ENCODE results near the gene RCHY1.

DNA sequence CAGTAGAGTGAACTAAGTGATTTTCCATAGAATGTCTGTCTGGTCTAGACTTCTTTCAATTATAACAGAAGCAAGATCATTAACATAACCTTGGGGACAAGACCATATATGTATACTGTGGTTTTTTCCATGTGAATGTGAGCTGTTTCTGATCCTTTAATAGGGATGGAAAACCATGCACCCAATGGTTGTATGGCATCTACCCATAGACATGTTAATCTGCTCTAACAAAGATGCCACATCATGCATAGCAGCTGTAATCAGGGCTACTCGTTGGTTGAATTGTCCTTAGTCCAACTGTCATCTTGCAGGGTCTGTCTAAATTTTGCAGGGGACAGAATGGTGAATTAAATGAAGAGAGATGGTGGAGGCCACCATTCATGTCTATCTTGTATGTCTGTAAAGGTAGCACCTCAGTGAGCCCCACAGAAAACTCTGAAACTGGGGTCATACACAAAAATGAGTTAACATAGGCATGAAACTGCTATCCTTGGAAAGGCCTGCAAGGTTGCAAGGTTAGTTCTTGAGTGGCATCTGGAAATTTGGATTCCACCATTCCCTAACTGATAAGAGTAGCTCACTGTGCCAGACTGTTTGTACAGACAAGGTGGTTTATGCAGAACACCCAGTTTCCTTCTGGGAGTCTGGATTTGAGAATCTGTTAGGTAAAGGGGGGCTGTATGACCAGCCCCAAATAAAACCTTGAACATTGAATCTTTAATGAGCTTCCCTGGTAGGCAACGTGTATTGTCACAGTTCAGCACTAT, 16.5 kb upstream of the RCHY1 start:
- TF ChIP-seq EZH2phosphoT487 (IDR thresholded peaks at IDR 0.05; ENCODE audit: insufficient read depth, low read depth) (no peak), EZH2 (IDR thresholded peaks at IDR 0.05; ENCODE audit: insufficient read depth, poor library complexity, severe bottlenecking) (no peak)

All from GM23248 (cell line).